Stimulated activated CD4-positive, alpha-beta T cell treated with anti-CD3 and anti-CD28 coated beads, Interleukin-15, amount 100 ng/mL, for 48 hours (primary cell): ENCODE results near the gene ANXA4.
"Not testable (repeated sequence)": the region's sequence is repeated elsewhere in the genome, so short reads cannot be mapped to it uniquely, and the experiment has no call there.

Experiments
- DNase-seq, 2 donors: peaks; one replicate each; pipeline ENCODE4 v3.0.0-alpha.2; 2020; ENCODE audit warnings: low read depth in 2 of 2

The ANXA4 gene

DNA sequence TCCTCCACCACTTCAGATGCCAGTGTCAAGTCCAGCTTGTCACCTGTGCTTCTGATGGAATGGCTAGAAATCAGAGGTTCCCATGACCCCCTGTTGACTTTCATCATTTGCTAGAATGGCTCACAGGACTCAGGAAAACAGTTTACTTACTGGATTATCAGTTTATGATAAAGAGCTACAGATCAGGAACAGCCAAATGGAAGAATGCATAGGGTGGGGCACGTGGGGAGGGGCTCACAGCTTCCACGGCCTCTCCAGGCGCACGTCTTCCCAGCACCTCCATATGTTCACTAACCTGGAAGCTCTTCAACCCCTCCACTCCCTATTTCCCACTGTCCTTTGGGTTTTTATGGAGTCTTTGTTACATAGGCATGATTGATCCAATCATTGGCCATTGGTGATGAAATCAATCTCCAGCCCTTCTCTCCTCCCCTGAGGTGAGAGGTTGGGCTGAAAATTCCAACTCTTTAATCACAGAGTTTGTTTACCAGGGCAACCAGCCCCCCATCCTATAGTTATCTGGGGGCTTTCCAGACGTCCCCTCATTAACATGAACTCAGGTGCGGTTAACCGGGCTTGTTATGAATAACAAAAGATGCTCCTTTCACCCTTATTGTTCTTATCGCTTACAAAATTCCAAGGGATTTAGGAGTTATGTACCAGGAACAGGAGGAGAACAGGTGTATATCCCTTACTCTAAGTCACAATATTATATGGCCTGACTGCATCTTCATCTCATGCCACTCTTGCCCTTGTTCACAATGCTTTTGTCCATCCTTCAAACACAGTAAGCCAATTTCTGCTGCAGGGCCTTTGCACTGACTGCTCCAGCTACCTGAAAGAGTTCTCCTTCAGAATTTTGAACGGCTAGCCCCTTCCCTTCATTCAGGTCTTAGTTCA, 35.2 kb downstream of the ANXA4 start:
- DNase-seq = no peak

DNA sequence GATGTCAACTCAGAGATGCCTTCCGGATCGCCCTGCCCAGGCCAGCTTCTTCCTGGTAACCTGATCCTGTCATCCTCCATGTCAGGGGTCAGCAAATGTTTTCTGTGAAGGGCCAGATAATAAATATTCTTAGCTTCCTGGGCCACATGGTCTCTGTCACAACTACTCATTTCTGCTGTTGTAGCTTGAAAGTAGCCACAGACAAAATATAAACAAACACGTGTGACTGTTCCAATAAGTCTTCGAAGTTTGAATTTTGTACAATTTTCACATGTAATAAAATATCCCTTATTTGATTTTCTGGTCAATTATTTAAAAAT, 35.8 kb downstream of the ANXA4 start:
- no peak for DNase-seq

DNA sequence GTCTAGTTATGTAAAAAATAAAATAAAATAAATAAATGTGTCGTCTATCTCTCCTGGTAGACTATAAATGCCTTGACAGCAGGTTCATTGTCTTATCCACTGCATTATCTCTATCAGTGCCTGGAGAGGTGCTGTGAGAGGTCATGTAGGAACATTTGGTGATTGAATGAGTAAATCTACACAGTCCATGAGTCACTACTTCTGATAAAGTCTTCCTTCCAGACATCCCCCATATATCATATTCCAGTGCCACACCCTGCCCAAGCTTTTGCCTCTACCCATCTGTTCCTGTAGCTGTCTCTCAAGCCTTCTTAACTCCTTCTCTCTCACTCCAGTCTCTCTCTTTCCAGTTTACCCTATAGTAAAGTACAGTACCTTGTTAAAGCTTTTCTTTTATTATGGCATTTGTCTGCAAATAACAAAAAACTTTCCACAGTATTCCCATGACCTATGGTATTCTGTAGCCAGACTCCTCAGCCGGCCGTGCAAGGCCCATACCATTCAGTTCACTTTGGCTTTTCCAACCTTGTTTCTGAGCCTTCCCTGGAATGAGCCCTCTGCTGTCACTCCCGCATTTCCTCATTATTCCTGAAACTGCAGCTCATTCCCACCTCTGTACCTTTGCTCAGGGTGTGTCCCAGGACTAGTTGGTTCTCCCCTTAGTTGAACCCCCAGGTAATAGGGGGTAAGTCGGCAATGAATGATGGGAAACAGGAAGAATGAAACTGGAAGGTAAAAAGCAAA, 37.5 kb downstream of the ANXA4 start:
- no peak for DNase-seq

DNA sequence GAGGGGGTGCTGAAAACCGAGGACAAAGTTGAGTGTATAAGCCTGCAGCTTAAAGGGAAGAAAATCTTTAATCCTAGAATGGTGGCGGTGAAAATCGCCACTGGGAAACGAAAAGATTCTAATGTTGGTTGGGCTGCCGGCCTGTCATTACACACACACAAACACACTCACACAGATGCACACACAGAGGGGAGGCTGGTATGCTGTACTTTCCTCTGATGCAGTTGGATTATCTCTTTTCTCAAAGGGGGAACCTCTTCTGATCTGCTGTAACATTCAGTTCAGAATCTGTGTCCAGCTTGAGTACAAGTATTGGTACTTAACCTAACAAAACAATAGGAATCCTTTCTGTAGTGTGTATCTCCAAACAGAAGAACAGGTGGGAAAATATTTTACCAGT, 39.0 kb downstream of the ANXA4 start:
- DNase-seq = no peak

DNA sequence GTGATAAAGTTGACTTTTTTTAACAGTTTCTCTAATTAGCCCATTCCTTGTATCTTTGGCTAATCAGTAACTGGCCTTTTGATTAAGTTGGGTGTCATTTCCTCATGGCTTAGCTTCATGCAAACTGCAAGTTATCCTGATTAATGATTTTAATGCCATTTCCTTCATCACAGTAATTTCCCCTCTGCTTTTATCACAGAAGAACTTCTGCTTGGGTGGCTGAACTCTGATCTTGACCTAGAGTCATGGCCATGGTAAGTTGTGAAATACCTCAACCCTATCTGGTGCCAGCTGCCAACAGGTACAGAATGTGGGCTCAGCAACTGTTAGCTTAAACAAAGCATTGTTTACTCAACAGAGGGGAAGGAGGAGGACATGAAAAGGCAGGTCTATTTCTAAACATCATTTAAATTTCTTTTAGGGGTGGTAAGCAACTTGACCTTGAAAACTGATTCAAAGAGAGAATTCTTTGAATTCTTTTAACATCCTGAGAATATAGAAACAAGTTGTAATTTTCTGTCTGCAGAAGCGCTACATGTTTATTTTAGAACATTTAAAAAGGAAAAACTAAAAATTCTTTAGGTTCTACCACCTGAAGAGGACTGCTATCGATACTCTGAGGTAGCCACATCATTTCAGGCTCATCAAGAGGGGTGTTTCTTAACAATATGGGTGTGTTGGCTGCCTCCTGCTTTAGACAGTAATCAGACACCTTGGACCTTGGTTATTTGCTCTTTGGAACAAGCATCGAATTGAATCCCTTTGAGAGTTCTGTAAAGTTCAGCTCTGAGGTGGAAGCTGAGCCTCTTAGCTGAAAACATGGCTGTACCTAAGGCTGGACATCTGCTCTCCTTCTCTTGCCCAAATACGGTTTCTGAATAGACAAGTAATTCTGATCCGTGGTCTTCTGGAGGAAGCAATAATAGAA, 39.7 kb downstream of the ANXA4 start:
- DNase-seq = no peak

DNA sequence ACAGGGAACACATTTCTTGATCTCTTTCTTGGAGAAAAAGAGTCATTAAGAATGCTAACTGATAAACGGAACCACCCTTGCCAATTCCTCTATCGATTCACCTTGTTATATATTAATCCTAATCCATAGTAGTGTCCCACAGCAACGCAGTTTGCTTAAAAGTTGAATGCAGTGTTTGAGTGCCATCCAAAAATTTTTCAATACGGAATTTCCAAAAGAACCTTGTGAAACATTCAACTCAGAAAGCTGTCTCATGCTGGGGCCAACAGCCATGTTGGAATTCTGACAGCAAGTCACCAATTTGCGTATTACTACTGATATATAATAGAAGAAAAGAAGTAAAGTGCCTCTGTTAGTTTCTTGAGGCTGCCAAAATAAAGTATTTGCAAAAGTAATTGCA, 42.3 kb downstream of the ANXA4 start:
- no peak for DNase-seq

DNA sequence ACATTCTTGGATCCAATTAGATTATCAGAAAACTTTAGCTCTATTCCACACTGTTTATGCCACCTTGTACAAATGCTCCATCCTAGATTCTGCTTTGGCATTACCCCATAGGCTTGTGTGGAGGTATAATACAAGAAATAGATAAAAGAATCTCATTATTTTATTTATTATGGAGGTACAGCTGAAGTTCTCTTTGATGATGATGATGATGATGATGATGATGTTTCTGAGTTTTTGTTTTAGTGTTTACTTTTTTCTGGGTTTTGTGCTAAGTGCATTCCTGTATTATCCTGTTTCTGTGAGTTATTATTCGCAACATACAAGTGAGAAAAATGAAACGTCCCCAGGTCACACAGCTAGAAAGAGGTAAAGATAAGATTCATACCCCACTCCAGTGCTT, 43.4 kb downstream of the ANXA4 start:
- no peak for DNase-seq

DNA sequence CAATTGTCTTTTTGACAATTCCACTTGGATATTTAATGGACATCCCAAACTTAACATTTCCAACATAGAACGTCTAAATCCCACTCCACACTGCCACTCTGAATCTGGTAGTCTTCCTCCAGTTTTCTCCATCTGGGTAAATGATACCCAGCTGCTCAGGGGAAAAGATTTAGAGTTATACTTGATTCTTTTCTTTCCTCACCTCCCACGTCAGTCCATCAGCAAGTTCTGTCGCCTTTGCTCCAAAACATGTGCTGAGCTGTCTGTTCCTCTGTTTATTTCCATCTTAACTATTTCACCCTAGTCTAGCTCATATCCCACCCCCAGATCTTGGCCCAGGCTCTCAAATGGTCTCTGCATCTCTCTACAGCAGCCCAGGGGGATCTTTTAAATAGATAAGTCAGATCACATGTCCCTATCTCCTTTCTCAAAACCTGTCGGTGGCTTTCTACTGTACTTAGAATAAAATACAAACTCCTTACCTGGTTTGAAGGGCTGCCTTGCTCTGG, 44.2 kb downstream of the ANXA4 start:
- DNase-seq = no peak

DNA sequence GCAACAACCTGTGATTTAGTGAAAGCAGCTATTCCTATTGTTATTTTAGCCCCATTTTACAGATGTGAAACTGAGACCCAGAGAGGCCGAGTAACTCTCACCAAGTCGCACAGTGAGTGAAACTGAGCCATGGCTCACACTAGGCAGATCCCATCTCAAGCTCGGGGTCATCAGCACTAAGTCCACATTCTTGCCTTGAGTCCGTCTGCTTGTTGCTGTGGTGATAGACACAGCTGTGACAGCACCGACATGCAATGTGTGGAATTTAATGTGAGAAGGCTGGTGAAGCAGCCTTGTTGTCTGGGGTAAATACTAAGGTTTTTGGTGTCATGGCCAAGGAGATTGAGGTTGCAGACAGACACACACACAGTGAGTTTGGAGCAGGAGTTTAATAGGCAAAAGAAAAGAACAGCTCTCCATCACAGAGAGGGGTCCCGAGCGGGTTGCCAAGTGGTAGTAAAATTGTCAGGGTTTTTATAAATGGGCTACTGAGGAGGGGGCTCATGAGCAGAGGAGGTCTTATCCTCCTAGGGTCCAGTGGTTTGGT, 47.3 kb downstream of the ANXA4 start:
- no peak for DNase-seq

DNA sequence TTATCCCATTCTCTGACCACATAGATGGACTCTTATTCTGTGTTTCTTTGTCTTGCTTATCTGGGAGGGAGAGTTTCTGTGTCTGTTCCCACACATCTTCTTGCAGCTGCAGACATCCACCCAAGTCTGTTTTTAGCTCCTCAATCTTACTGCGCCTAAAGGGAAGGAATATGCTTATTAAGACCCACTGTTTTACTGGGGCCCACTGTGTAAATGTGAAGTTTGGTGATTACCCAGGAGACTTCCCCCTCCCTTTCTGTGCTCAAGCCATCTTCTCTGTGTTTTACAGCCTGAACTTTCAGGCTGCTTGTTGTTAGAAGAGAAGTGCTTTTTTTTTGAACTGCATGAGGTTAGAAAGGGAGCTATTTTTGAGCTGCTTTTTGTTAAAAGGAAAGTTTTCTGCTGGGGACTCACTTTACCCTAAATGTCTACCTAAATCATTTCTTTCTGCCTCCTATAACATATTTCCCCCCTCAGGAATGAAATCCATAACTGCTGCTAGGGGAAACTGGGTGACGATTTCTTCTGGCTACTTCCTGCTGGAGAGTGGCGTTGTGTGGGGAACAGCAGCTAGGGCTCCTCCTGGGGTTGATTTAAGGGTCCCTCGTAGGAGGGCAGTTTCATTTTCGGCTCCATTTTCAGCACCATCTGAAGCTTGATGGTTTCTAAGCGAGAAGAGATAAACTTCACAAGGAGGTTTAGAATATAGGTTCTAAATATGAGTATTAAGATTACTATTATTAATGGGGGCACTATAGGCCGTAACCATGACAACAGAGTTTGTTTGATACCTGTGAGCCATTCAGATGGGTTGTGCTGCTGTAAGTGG, 48.1 kb downstream of the ANXA4 start:
- no peak for DNase-seq

DNA sequence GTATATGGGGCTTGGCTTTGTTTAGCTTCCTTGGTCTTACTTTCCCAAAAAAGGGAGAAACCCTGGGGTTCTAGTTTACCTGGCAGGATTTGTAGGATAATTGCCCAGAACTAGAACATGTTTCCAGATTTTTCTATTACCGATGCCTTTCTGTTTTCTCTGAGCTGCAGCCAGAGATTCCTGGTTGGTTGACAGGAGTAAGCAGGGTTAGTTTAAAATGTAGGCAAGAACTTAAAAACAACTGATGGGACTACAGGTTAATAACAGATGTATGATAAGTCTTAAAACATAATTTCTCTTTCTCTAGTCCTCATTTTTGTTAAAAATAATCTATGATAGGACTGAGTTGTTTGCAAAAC, 48.6 kb downstream of the ANXA4 start:
- no peak for DNase-seq

DNA sequence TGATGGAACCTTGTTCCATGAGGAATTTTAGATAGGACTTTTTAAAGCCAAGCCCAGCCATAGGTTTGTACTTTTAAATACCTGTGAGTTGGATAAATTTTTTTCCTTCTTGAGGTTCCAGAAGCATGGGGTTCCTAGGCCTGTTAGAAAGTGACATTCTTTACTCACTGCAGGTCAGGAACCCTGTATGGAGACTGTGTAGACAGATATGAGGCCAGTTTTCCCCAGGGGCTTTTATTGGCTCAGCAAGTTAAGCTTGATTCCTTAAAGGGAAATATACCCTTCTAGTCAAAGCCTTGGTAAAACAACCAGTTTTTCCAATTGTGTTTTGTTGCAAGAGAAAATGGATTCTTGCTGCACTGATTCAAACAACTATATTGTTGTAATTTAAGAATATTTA, 49.1 kb downstream of the ANXA4 start:
- DNase-seq = no peak

DNA sequence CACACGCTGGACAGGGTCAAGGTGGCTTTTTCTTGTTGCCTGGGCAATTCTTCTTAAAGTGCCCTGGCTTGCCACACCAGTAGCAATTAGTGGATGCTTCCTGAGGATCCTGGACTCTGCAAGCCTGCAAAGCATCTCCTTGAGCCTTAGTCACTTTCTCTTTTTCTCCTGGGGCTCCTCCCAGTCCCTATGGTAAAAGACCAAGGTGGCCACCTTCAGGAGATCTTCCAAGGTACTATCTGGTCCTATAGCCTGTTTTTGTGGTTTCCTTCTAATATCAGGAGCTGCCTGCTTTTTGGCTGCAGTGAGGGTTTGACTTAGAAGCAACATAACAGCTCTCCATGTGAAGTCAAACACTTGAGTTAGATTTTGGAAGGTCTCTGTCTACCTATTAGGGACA, 54.2 kb downstream of the ANXA4 start:
- DNase-seq = no peak

DNA sequence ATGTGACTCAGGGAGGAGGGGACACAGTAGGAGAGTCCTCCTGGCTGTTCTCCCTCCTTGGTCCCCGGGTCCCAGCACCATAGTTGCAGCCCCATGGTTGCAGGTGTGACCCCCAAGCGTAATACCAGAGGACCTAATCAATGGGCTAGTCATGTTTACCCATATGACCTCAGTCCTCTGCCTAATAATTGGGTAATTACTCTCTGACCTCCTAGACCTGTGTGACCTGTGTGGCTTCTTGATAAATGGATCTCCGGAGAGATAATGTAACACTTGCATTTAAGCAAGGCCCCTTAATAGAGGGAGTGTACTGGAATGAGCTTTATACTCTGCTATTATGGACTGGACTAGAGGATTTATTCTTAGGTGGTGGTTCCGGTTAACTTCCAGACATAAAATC, 55.3 kb downstream of the ANXA4 start:
- DNase-seq = no peak

DNA sequence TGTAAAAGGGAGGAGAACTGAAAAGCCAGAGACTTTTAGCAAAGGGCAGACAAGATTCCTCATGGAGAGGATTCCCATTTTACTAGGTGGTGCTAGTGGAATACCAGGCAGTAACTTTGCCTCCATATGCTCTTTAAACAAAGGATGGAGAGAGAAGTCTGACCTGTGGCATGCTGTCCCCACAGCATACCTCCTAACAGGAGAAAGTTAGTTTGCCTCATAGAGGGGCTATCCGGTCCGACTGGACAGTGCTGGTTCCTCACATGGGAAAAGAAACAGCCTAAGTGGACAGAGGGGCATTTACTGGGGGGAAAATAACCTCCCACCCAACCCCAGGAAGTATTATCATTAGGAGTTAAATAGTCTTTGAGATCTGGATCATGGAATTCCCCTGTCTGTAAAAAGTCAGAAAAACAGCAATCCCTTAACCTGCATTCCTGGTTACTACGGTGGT, 55.9 kb downstream of the ANXA4 start:
- no peak for DNase-seq

DNA sequence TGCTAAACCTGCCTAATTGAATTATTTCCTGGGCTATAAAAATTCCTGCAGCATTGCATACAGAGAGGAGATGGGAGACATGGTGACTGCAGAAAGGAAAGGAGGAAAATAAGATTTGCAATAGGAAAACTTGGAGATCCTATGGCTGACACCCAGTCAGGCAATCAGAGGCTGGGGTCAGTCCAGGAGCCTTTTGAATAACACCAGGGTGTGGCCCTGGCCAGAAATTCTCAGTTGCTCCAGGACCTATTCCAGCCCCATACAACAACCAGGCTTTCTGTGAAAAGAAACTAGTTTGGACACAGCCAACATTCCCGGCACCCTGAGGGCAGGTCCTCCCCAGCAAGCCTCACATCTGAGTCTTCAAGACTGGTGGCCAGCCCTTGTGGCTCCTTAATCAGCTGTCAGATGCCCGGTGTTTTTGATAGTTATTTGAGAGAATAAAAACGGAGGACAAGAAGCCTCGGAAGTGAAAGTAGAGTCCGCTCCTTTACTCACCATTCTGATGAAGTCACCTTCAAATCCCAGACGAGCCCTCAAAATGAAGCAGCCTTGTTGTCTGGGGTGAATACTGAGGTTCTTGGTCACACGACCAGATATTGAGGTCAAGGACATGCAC, 56.5 kb downstream of the ANXA4 start:
- DNase-seq = no peak

DNA sequence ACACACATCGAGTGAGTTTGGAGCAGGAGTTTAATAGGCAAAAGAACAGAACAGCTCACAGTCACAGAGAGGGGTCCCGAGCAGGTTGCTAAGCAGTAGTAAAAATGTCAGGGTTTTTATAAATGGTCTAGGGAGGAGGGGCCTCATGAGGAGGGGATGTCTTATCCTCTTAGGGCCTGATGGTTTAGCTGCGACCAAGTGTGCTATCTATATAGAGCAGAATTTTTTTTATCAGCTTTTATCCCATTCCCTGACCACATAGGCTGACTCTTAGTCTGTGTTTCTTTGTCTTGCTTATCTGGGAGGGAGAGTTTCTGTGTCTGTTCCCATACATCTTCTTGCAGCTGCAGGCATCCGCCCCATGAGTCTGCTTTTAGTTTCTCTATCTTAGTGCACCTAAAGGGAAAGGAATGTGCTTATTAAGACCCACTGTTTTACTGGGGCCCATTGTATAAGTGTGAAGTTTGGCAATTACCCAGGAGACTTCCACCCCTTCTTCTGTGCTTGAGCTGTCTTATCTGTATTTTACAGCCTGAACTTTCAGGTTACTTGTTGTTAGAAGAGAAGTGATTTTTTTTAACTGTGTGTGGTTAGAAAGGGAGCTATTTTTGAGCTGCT, 57.1 kb downstream of the ANXA4 start:
- no peak for DNase-seq

DNA sequence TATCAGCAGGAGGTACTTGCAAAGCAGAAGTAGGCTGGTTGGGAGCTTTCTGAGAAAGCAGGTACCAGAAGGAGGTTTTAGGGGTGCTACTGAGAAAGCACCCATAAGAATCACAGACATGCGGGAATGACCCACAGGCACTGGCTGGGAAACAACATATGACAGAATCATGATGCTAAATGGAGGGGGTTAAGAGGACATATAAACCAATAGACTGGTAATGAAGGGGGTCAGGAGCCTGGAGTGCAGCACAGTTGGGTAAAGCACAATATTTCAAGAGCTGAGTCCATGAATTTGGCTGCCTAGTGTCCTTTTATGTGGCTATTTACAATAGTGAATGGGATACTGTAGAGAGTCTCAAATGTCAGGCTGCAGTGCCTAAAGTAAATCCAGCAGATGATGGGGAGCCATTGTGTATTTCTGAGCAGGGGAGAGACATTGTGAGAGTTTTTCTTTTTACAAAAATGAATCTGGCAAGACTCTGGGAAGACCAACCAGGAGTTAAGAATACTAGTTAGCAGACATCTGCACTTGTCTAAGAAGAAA, 59.9 kb downstream of the ANXA4 start:
- DNase-seq = no peak

DNA sequence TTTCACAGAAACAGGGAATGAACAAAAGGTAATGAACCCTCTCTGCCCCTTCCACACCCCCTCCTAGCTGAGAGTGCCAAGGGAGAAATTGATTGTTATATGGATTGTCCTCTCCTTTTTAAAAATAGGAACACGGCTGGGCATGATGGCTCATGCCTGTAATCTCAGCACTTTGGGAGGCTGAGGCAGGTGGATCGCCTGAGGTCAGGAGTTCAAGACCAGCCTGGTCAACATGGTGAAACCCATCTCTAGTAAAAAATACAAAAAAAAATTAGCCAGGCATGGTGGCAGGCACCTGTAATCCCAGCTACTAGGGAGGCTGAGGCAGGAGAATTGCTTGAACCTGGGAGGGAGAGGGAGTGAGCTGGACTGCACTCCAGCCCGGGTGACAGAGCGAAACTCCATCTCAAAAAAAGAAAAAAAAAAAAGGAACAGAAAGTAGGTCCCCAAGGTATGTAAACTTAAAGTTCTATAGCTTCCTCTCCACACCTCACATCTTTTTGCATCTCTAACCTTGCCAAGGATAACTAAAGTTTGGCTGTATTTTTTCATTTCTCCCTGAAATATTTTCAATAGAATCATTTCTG, 60.9 kb downstream of the ANXA4 start:
- DNase-seq = not testable (repeated sequence)
